HepG2 (cell line): ENCODE data around the gene RASA2.
A peak's percentile ranks its signal among the peaks of the same experiment; 100 is the strongest.

Source experiments
- CHD4 ChIP-seq: fragments of 200-600 bp; sonication (generic); IDR thresholded peaks from 2 replicates; pipeline ENCODE4 v1.7.0; 2017; ENCODE audit warnings: mild to moderate bottlenecking, low read length, borderline replicate concordance
- CREM ChIP-seq, 2 experiments: sonication (generic) in 1 of 2; formaldehyde crosslinking in 1 of 2; IDR thresholded peaks; 2 replicates each; pipeline versions ENCODE4 v1.4.0 to v1.6.1; 2016 to 2020; ENCODE audit warnings: antibody characterized with exemption in 1 of 2, mild to moderate bottlenecking in 1 of 2, missing genetic modification reagents in 1 of 2
- CTCF ChIP-seq: sonication (generic); formaldehyde crosslinking; IDR thresholded peaks from 2 replicates; pipeline ENCODE4 v1.5.0; 2020; ENCODE audit warnings: mild to moderate bottlenecking, missing genetic modification reagents, moderate library complexity
- KDM1A ChIP-seq: IDR thresholded peaks from 2 replicates; pipeline ENCODE4 v1.6.1; 2016; ENCODE audit warnings: missing compliant biosample characterization
- XBP1 ChIP-seq: sonication (generic); formaldehyde crosslinking; IDR thresholded peaks from 2 replicates; pipeline ENCODE4 v1.5.0; 2020; ENCODE audit warnings: missing genetic modification reagents
- ZBTB26 ChIP-seq: IDR thresholded peaks from 2 replicates; pipeline ENCODE4 v1.6.1; 2016; ENCODE audit warnings: missing compliant biosample characterization, missing genetic modification reagents, borderline replicate concordance
- ZNF629 ChIP-seq: sonication (generic); formaldehyde crosslinking; conservative IDR thresholded peaks from 2 replicates; pipeline ENCODE4 v1.5.0; 2020; ENCODE audit warnings: missing genetic modification reagents
- TF ChIP-seq, protein P1 (sequence below): sonication (generic); formaldehyde crosslinking; IDR thresholded peaks from 2 replicates; pipeline ENCODE4 v1.8.1; 2022; ENCODE audit warnings: mild to moderate bottlenecking, missing genetic modification reagents

- TF ChIP-seq ZNF629 (no peak), ZBTB26 (CRISPR knock-in tag) (no peak), CREM (IDR thresholded peaks at IDR 0.05) (no peak), CREM (CRISPR knock-in tag; IDR thresholded peaks at IDR 0.05) (no peak), XBP1 (CRISPR knock-in tag) (no peak), CTCF (CRISPR knock-in tag) (peak; percentile 78), CHD4 (no peak), KDM1A (CRISPR knock-in tag) (no peak)
- TF ChIP-seq, protein P1, sequence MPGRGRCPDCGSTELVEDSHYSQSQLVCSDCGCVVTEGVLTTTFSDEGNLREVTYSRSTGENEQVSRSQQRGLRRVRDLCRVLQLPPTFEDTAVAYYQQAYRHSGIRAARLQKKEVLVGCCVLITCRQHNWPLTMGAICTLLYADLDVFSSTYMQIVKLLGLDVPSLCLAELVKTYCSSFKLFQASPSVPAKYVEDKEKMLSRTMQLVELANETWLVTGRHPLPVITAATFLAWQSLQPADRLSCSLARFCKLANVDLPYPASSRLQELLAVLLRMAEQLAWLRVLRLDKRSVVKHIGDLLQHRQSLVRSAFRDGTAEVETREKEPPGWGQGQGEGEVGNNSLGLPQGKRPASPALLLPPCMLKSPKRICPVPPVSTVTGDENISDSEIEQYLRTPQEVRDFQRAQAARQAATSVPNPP (CRISPR knock-in tag) = no peak
Measured at GRCh38 chr3:141644931-141645330, 158.1 kb downstream of the RASA2 start.
